Measurements from ENCODE around the gene GLT8D2.

Gene GLT8D2

GRCh38 chr12:103997286-103997900 is 52.6 kb downstream of the GLT8D2 start:
- TF ChIP-seq CTCF (IDR thresholded peaks at IDR 0.05; ENCODE audit: extremely low read depth, missing control alignments): no peak
- no peak for DNase-seq (ENCODE audit: low spot score)

- no peak for DNase-seq (ENCODE audit: low spot score)
- TF ChIP-seq CTCF (IDR thresholded peaks at IDR 0.05; ENCODE audit: extremely low read depth, missing control alignments): no peak
Observed at GRCh38 chr12:103996595-103996994, 53.4 kb downstream of the GLT8D2 start.

GRCh38 chr12:103994235-103994634 is 55.8 kb downstream of the GLT8D2 start:
- TF ChIP-seq CTCF (IDR thresholded peaks at IDR 0.05; ENCODE audit: extremely low read depth, missing control alignments): no peak
- no peak for DNase-seq (ENCODE audit: low spot score)

GRCh38 chr12:103986829-103987228 is 63.2 kb downstream of the GLT8D2 start:
- no peak for TF ChIP-seq CTCF (IDR thresholded peaks at IDR 0.05; ENCODE audit: extremely low read depth, missing control alignments)
- DNase-seq (ENCODE audit: low spot score): no peak

GRCh38 chr12:103978384-103978982 is 71.5 kb downstream of the GLT8D2 start:
- no peak for TF ChIP-seq CTCF (IDR thresholded peaks at IDR 0.05; ENCODE audit: extremely low read depth, missing control alignments)
- DNase-seq (ENCODE audit: low spot score): no peak

- DNase-seq (ENCODE audit: low spot score): no peak
Observed at GRCh38 chr12:103975368-103975767, 74.6 kb downstream of the GLT8D2 start.

More at GRCh38 chr12:103975368-103975767, 74.6 kb downstream of the GLT8D2 start:
- TF ChIP-seq CTCF (IDR thresholded peaks at IDR 0.05; ENCODE audit: extremely low read depth, missing control alignments): no peak
